Measurements from ENCODE around the gene ADAM33.

The ADAM33 gene

GRCh38 chr20:3727401-3728021, 45.7 kb upstream of the ADAM33 start:
- DNase-seq (ENCODE audit: extremely low read depth, low read depth): peak; percentile 8

GRCh38 chr20:3724356-3724755, 42.5 kb upstream of the ADAM33 start:
- TF ChIP-seq CTCF (IDR thresholded peaks at IDR 0.05; ENCODE audit: low read depth, low read length): no peak
- no peak for DNase-seq (ENCODE audit: extremely low read depth, low read depth)

More at GRCh38 chr20:3727401-3728021, 45.7 kb upstream of the ADAM33 start:
- TF ChIP-seq CTCF (IDR thresholded peaks at IDR 0.05; ENCODE audit: low read depth, low read length): no peak

- TF ChIP-seq CTCF (IDR thresholded peaks at IDR 0.05; ENCODE audit: low read depth, low read length): no peak
- DNase-seq (ENCODE audit: extremely low read depth, low read depth): no peak
These were observed 41.5 kb upstream of the ADAM33 start for GRCh38 chr20:3723284-3723683.

- no peak for DNase-seq (ENCODE audit: extremely low read depth, low read depth)
- no peak for TF ChIP-seq CTCF (IDR thresholded peaks at IDR 0.05; ENCODE audit: low read depth, low read length)
These were observed 40.1 kb upstream of the ADAM33 start for GRCh38 chr20:3721912-3722311.

GRCh38 chr20:3720626-3721025, 38.8 kb upstream of the ADAM33 start:
- DNase-seq (ENCODE audit: extremely low read depth, low read depth): no peak
- no peak for TF ChIP-seq CTCF (IDR thresholded peaks at IDR 0.05; ENCODE audit: low read depth, low read length)

- DNase-seq (ENCODE audit: extremely low read depth, low read depth): no peak
These were observed 38.3 kb upstream of the ADAM33 start for GRCh38 chr20:3720068-3720467.

GRCh38 chr20:3719046-3719445, 37.2 kb upstream of the ADAM33 start:
- DNase-seq (ENCODE audit: extremely low read depth, low read depth): no peak
- no peak for TF ChIP-seq CTCF (IDR thresholded peaks at IDR 0.05; ENCODE audit: low read depth, low read length)

More at GRCh38 chr20:3720068-3720467, 38.3 kb upstream of the ADAM33 start:
- TF ChIP-seq CTCF (IDR thresholded peaks at IDR 0.05; ENCODE audit: low read depth, low read length): no peak
